HG03196 (cell line): Measurements from ENCODE around the gene WNT11.

ENCODE experiments used
- ATAC-seq: cut with Tn5 transposase; IDR thresholded peaks from one replicate; pipeline ENCODE4 v1.9.1; 2021; ENCODE audit not compliant: unreplicated experiment

Gene WNT11

DNA sequence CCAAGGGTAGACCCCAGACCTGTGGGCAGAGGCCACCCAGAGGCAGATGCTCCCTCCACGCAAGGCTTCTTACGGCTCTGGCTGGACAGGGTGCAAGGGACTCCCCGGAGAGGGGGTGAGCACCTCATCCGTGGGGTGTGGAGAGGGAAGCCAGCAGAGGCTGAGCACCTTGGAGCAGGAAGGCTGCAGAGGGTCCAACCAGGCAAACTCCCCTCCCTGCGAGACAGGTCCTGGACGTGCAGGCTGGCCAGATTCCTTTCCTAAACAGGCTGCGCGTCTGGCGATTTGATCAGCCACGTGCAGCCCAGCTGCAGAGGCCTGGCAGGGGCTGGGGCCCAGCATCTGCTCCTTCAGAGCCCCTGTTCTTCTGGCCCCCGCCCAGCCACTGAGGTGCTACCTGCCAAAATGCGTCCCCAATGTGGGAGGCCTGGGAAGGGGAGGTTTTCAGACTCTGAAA, 49.3 kb downstream of the WNT11 start:
- ATAC-seq = no peak

DNA sequence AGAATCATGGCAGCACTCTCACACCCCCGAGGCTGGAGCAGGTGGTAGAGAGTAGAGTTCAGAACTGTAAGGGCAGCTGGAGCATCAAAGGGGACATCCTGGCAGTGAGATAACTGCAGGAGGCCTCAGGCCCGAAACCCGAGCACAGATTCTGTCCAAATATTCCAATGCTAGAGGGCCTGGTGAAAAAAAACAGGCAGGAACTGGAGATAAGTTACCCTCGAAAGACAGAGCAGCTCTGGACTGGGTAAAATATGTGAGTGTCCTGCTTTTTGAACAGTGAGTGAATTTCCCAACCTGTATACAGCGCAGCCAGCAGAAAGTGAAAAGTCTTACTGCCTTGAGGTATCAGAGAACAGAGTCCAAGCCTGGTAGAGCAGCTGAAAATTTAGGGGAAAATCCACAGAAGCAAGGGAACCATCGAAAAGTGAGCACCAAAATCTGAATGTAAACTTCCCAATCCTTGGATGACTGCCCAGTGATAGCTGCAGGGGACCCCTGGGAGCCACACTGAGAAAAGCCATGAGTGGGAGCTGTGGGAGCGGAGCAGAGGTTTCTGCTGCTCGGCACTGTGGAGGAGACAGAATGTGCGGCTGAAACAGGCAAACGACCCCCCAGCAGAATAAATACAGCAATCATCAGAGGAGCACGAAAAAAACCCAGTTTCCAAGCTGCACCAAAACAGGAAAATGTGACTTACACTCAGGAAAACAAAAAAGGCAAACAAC, 50.6 kb downstream of the WNT11 start:
- ATAC-seq = no peak

DNA sequence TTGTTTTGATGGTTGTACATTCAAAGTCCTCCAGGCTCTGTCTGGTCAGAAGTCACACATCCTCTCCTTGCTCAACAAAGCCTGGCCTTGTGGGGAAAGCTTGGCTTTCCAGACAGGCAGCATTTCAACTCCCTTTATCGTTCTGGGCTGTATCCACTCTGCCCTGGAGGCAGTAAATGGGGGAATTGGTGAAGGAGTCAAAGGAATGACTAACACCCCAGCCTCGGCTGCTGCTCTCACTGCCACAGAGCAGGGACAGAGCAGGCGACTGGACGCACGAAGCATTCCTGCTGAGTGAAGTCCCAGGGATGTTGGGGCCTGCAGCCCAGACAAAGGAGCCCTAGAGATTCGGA, 52.8 kb downstream of the WNT11 start:
- ATAC-seq = no peak

DNA sequence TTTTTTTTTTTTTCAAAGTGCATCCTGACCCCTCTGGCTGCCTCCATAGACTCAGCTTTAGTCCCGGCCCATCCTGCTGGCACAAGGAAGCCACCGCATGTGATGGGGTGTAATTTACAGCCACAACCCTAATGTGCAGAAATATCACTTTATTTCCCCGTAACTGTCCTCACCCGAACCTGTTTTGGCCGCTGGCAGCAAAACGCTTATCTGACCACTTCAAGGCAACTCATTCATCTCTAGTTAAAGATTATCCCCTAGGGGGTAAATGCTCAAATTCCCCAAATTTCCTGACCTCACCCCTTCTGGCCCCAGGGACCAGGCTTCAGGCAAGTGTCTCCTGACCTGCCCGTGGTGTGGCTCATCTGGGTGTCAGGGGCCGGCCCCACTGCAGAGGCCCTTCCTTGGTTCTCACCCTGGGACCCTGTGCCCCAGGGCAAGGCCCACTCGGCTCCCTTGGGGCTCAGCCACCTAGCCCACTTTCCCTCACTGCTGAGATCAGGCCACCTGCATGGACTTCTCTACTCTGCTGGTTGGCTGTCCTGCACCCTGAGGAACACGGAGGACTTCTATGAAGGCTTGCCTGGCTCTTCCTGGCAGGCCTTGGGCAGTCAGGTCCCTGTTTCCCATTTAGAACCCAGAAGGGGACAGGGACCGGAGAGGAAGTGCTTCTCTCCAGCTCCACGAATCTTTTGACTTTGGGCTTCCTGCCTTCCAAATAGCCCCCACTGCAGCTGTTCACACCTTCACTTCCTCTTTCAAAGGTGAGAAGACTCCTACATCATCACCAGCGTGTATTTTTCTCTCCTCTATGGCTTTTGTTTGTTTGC, 53.3 kb downstream of the WNT11 start:
- ATAC-seq = peak; percentile 41

DNA sequence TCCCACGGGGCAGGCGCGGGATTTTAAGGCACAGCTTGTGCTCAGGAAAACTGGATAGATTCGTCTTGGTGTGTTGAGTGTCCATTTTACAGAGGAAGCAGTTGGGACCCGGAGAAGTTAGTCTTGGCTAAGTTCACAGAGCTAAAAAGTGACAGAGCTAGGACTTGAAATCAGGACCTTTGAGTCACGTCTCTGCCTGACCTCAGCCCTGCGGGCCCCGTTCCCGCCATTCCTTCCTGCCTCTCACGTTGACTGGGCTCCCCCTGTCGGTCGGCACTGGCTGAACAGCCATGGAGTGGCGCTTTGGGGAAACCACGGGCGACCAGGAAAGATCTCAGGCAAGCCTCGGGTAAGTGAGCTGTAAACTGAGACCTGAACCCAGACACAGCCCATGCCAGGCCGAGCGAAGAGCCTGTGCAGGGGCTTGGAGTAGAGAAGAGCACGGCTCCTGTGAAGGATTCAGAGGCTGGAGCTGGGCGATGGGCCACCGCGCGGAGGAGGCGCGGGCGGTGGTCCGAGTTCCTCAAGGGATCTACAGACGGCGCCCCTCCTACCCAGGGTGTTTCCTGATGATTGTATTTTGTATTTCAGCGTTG, 54.1 kb downstream of the WNT11 start:
- ATAC-seq = peak; percentile 52

DNA sequence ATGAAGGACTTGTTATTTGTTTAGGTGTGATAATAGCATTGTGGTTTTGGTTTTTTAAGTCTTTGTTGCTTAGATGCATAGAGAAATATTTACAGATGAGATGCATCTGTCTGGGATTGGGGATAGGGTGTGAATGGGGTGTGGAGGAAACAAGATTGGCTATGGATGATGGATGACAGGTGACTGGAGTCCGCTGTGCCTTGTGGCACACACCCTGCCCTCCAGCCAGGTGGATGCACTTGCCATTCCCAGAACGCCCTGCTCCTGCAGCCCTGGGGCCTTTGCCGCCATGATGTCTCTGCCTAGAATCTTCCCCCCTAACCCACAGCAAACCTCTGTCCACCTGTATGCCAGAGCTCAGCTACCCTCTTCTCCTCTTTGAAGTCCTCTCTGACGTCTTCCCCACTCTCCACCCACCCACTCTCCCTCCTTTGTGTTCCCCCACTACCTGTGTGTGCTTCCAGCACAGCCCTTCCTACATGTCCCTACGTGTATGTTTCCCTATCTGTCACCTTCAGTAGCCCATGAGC, 54.7 kb downstream of the WNT11 start:
- ATAC-seq = no peak

DNA sequence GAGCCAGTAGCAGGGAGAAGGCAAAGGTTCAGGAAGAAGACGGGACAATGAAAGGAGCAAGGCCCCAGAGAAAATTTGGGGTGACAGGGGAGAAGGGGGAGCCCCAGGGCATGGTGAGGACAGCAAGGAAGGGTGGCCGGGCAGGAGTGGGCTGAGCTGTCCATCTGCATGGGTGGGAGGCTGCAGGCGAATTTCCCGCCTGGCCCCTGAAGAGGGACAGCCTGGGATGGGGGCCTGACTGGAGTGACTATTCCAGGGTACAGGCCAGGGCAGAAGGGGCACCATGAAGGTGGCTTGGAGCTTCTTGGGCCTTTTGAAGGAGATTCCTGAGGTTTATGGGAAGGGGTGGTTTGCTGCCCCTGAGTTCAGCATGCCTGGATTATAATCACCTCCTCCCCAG, 56.2 kb downstream of the WNT11 start:
- no peak for ATAC-seq

DNA sequence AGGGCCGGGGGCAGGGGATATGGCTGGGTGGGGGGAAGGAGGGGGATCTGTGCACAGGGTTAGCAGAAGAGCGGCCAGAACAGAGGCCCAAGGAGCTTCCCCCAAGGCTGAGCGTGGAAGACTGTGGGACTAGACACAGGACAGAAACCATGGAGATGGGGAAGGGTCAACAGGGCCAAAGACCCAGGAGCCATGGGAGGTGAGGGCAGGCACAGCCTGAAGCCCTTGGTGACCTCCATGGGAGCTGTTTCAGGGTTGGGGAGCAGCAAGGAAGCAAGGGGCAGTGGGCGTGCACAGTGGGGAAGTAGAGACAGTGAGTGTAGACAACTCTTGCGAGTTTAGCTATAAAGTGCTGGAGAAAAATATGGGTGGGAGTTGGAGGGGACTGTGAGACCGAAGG, 56.6 kb downstream of the WNT11 start:
- no peak for ATAC-seq

DNA sequence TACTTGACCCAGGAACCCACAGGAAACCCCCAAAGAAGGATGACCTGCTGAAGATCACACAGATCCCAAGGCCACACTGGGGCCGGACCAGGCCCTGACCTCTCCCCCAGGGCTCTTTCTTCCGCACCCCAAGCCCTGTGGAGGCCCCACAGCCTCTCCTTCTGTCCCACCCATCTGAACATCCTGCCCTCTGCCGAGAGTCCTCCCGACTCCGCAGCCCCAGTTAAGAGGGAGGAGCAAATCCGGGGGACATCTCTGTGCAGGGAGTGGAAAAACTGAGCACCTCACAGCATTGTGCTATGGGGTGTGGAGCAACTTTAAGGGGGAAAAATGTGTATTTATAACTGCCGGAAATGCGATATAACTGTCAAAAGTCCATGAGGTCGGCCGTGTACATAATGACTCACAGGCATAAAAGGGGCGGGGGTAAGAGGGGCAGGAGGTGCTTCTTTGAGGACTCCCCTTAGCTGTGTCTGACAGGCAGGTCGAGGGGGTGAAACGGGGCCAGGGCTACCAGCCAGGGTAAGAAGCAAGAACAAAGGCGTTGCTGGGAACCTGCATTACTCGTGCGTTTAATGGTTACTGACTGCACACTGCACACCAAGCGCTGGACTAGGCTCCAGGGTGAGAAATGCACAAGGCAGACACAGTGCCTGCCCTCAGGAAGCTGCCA, 57.2 kb downstream of the WNT11 start:
- no peak for ATAC-seq

DNA sequence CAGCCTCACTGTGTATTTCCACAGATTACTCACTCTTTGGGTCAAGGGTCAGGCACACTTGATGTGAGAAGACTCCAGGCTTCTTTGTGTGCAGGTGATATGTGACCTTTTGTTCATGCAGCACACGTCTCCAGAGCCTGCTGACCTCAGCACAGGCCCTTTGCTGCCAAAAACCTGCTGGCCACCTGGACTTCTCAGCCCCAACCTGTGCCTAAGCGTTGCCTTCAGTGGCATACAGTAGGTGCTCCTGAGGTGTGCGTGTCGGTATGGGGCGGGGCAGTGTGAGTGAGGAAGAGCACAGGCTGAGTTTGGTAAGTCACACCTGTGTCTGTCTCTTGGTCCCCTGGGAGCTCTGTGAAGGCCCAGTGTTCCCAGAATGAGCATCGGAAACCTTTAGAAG, 58.1 kb downstream of the WNT11 start:
- no peak for ATAC-seq

DNA sequence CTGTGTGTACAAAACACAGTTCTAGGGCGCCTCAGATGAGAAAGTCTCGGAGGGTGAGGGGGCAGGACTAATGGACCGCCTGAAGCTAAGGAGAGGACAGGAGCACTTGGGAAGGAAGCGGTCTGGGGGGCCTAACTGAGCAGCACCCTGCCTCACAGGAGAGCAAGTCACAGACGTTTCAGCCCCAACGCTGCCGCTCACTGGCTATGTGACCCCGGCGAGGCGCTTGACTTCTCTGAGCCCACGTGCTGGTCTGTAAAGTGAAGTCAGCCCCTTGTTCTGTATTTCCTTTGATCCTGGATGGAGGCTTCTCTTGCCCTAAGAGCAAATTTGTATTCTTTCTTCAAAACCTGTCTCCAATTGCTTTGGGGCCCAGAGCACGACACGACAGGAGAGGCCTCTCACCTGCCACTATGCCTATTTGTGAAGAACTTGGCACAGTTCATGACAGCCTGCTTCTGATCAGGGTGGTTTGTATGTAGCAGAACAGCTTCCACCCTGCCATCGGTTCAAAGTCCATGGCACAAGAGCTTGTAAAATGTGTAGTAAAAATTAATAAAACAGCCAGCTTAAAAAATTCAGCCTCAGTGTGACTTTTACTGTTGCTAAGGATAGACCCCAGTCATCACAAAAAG, 59.1 kb downstream of the WNT11 start:
- no peak for ATAC-seq

DNA sequence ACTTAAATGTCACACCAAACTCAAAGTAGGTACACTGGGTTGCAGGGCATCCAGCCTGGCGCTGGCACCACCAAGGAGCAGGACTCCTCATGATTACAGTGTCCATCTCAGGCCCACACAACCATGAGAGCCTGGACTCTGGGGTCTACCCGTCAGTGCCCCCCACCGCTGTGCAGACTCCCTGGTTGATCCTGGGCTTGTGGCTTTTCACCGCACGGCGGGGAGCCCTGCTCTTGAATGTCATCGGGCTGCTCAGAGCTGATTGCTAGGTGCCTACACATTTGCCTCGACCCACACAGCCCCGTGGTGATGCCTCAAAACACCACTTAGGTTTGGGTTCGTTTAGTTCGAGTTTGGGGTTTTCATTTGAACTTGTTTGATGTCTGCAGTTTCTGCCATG, 63.0 kb downstream of the WNT11 start:
- no peak for ATAC-seq

DNA sequence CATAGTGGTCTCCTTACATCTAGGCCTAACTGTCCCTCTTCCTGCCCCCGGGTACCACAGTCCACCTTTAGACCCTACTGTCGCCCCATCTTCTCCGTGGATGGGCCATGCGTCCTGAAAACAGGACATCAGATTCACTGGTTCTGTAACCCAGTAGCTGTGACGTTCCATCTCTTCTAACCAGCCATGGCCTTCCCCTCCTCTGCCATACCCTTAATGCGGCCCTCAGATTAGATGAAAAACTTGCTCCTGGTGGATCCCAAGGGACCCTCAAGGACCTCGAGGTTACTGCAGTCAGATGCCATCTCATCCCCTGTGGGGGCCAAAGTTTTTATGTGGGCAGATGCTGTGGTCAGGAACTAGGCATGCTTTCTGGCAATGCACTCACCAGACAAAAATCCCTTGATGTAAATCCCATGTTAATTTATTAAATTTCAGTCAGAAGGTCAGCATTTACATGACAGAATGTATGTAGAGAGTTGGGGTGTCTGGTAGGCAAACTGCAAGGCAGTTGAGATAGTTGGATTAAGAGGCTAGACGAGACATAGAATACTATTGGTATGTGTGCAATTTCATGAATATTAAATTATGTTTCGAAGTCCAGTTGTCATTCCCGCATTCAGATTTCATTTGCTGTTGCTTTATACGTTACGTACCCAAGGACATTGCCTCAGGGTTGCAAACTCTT, 64.3 kb downstream of the WNT11 start:
- ATAC-seq = no peak

DNA sequence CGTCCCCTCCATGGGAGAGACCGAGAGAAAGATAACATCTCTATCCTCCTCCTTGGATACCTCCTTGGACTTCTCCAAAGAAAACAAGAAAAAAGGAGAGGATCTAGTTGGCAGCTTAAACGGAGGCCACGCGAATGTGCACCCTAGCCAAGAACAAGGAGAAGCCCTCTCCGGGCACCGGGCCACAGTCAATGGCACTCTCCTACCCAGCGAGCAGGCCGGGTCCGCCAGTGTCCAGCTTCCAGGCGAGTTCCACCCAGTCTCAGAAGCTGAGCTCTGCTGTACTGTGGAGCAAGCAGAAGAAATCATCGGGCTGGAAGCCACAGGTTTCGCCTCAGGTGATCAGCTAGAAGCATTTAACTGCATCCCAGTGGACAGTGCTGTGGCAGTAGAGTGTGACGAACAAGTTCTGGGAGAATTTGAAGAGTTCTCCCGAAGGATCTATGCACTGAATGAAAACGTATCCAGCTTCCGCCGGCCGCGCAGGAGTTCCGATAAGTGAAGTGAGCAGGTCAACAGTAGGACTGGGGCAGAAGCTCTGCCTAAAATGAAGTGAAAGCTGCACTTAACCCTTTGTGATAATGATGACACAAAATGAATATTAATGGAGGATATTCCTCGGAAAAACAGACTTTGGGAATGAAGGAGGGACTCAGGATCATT, 65.3 kb downstream of the WNT11 start:
- ATAC-seq = no peak

DNA sequence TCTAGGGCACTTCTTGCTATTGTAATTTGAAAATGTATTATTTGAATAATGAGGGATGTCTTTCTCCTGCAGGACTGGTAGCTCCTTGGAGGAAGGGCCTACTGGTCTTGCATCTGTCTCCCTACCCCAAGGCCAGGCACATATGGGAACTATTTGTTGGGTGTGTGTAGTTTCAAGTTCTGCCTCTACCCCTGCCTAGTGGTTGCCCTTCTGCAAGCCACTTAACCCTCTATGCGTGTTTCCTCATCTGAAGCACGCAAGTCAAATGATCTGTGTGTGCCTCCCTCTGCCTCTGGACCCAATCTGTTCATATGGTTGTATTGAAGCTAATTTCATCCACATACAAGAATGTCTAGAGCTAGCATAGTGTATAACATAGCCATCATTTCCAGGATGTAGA, 67.0 kb downstream of the WNT11 start:
- ATAC-seq = no peak
